Aorta (tissue), 5 donors: ENCODE data around the gene UBE2H. TPM values are rescaled to one million over a fixed set of nuclear protein-coding genes. Genes with fewer than 3 reads are reported as not detected.

Experiments used
- ATAC-seq: fragments of 200-7000 bp; cut with Tn5 transposase; one replicate; pipeline ENCODE4 v1.9.1; 2022; ENCODE audit warnings: moderate library complexity; ENCODE audit not compliant: low FRiP score
- DNase-seq, 2 donors: peaks; one replicate each; pipeline ENCODE4 v3.0.0-alpha.2; 2020
- H3K27ac ChIP-seq, 2 donors: one replicate each; pipeline ENCODE4 v1.5.1; 2013; ENCODE audit warnings: low read length in 2 of 2, mild to moderate bottlenecking in 2 of 2, moderate library complexity in 2 of 2, control low read depth in 1 of 2, inconsistent platforms in 1 of 2, low read depth in 1 of 2
- H3K27me3 ChIP-seq, 2 donors: one replicate each; pipeline ENCODE4 v1.6.1; 2013; ENCODE audit warnings: control low read depth in 1 of 2, low read length in 1 of 2, mild to moderate bottlenecking in 1 of 2, moderate library complexity in 1 of 2; ENCODE audit not compliant: insufficient read depth in 2 of 2, control insufficient read depth in 1 of 2
- H3K36me3 ChIP-seq, 2 donors: one replicate each; pipeline ENCODE4 v1.6.1; 2013; ENCODE audit warnings: control low read depth in 1 of 2, low read length in 1 of 2, mild to moderate bottlenecking in 1 of 2; ENCODE audit not compliant: insufficient read depth in 2 of 2, control insufficient read depth in 1 of 2
- H3K4me1 ChIP-seq, 2 donors: one replicate each; pipeline ENCODE4 v1.6.1; 2013; ENCODE audit warnings: low read length in 2 of 2, control low read depth in 1 of 2, mild to moderate bottlenecking in 1 of 2, moderate library complexity in 1 of 2; ENCODE audit not compliant: insufficient read depth in 2 of 2, control insufficient read depth in 1 of 2
- H3K4me3 ChIP-seq, 2 donors: one replicate each; pipeline ENCODE4 v1.5.1; 2013; ENCODE audit warnings: low read length in 2 of 2, control low read depth in 1 of 2, mild to moderate bottlenecking in 1 of 2
- H3K9me3 ChIP-seq: one replicate; pipeline ENCODE4 v1.6.1; 2013; ENCODE audit warnings: mild to moderate bottlenecking, low read length; ENCODE audit not compliant: control insufficient read depth
- WGBS, 2 donors: extraction: QIAGEN DNeasy Blood & Tissue Kit; methylation state at CpG; one replicate each; pipeline ENCODE4 v1.1.7; 2013; 5-methylcytosine and 5-hydroxymethylcytosine counted together
- intact Hi-C, 2 donors: fragments of 100-400 bp; cut with DNase I; formaldehyde crosslinking; loops; one replicate each; pipeline versions ENCODE4 v1.14.2 to v1.15.0; 2022
- polyA plus RNA-seq, 2 donors: library from polyadenylated mRNA; stranded (reverse); fragments of 200-250 nt; gene quantifications; one replicate each; pipeline ENCODE4 v1.2.3, GENCODE V29; 2013
- total RNA-seq, 2 donors: library from RNA; stranded (reverse); fragmentation: NEBNext Ultra II Directional; extraction: Animal tissue kit (Norgen Biotek cat#: 25700); gene quantifications; one replicate each; pipeline ENCODE4 v1.2.1, GENCODE V29; 2021
- donor health status: healthy with polysubstance abuse.
- donor health status: Bipolar disorder and iron deficiency.
- donor health status: DM: no; HTN: no; CAD: no.
- donor health status: DM: no; HTN: no; CAD: no.
- donor health status: DM: yes; HTN: yes; CAD: no.

The UBE2H gene
- total and polyA plus RNA-seq, 4 donors, result 52.3 to 173 (median 99.6) TPM

DNA sequence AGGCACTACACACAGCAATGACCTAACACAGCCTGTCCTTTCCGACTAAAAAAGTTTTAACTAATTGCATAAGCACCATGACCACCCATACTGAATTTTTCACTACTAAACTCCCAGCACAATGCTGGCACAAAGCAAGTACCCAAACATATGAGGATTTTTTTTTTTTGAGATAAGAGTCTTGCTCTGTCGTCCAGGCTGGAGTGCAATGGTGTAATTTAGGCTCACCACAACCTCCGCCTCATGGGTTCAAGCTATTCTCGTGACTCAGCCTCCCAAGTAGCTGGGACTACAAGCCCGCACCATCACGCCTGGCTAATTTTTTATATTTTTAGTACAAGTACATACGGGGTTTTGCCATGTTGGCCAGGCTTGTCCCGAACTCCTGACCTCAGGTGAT, 5.1 kb downstream of the UBE2H start:
- no peak overlapping the region for H3K27ac ChIP-seq
- intact Hi-C loops, result loop anchor here (1.0 to 5.0 kb wide), 3 partner anchors 65 to 82 kb away; no protein-coding TSS in a partner anchor

DNA sequence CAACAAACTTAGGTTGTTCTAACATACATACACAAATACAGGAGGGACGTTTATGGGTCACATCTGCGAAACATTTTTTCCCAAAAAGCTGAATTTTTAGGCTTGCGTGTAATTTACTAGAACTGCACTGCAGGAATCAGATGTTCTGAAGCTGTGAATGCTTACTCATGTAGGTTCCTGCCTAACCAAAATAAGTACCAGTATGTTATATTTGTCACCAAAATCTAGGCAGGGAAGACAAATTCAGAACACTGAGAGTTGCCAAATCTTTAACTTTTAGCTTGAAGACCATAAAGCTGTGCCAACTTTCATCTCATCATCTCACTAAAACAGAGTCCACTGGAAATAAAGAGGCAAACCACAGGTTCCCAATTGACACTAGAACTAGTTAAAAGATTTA, 5.7 kb downstream of the UBE2H start:
- H3K4me3 ChIP-seq, result no peak overlapping the region

More for the DNA sequence above, 5.1 kb downstream of the UBE2H start:
- Histone ChIP-seq H3K9me3 (no peaks in the 10 kb centered on the region), H3K36me3 (peaks cover 0 to 2% of the 10 kb centered on the region in 2 donors), H3K27me3 (no peaks in the 10 kb centered on the region), H3K4me1 (peaks cover 0 to 4% of the 10 kb centered on the region in 2 donors), H3K4me3 (no peak overlapping the region)
- DNase-seq, result no peak
- ATAC-seq, result no peak
- WGBS, 2 donors, result 5 to 9% methylated on average over 8 of the region's 8 CpGs

DNA sequence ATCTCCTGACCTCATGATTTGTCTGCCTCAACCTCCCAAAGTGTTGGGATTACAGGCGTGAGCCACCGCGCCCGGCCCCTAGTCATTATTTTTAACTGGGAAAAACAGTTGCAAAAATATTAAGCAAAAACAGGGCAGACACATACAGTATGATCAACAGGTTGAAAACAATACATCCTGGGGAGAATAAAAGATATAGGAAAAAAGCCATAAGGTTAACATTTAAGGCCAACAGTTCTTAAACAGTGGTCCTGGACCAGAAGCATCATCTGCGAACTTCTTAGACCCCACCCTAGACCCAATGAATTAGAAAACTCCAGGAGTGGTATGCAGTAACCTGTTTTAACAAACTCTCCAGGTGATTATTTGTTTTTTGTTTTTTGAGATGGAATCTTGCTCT, 6.5 kb downstream of the UBE2H start:
- H3K4me3 ChIP-seq, result no peak overlapping the region
- intact Hi-C loops, result loop anchor here (5.0 kb wide), 2 partner anchors 64 to 79 kb away; no protein-coding TSS in a partner anchor
- H3K27ac ChIP-seq, result peak overlapping the region in 1 of 2 donors; percentile 14
- no peak for DNase-seq
- peaks cover 0 to 2% of the 10 kb centered on the region in 2 donors for H3K36me3 ChIP-seq
- ATAC-seq, result no peak
- WGBS, 2 donors, result 96% methylated on average over 5 of the region's 5 CpGs
- H3K4me1 ChIP-seq, result peaks cover 0 to 4% of the 10 kb centered on the region in 2 donors
- H3K9me3 ChIP-seq, result no peaks in the 10 kb centered on the region
- no peaks in the 10 kb centered on the region for H3K27me3 ChIP-seq

More for the DNA sequence above, 5.7 kb downstream of the UBE2H start:
- intact Hi-C loops, result loop anchor here (1.0 to 5.0 kb wide), 3 partner anchors 65 to 82 kb away; no protein-coding TSS in a partner anchor
- DNase-seq, result no peak
- peaks cover 0 to 2% of the 10 kb centered on the region in 2 donors for H3K36me3 ChIP-seq
- ATAC-seq, result no peak
- H3K27me3 ChIP-seq, result no peaks in the 10 kb centered on the region
- peaks cover 0 to 4% of the 10 kb centered on the region in 2 donors for H3K4me1 ChIP-seq
- WGBS, 2 donors, result 34 to 37% methylated on average over 3 of the region's 3 CpGs
- peak overlapping the region in 1 of 2 donors; percentile 57 for H3K27ac ChIP-seq
- no peaks in the 10 kb centered on the region for H3K9me3 ChIP-seq

DNA sequence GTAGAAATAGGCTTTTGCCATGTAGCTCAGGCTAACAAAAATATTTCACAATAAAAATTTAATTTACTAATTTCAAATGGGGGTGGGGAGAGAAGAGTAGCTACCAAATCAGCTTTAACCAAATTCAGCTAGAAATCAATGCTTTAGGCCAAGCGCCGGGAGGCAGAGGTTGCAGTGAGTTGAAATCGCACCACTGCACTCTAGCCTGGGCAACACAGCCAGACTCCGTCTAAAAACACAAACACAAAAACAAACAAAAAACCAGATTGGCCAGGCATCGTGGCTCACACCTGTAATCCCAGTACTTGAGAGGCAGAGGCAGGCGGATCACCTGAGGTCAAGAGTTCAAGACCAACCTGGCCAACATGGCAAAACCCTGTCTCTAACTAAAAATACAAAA, 9.4 kb downstream of the UBE2H start:
- H3K36me3 ChIP-seq, result peaks cover 0 to 4% of the 10 kb centered on the region in 2 donors
- no peaks in the 10 kb centered on the region for H3K27me3 ChIP-seq
- 85 to 86% methylated on average over 6 of the region's 6 CpGs for WGBS, 2 donors
- ATAC-seq (no peak), DNase-seq (no peak)
- no peaks in the 10 kb centered on the region for H3K9me3 ChIP-seq
- H3K4me3 ChIP-seq, result no peak overlapping the region
- no peak overlapping the region for H3K27ac ChIP-seq
- H3K4me1 ChIP-seq, result peaks cover 2 to 6% of the 10 kb centered on the region in 2 donors
- intact Hi-C loops, result no loop called here

DNA sequence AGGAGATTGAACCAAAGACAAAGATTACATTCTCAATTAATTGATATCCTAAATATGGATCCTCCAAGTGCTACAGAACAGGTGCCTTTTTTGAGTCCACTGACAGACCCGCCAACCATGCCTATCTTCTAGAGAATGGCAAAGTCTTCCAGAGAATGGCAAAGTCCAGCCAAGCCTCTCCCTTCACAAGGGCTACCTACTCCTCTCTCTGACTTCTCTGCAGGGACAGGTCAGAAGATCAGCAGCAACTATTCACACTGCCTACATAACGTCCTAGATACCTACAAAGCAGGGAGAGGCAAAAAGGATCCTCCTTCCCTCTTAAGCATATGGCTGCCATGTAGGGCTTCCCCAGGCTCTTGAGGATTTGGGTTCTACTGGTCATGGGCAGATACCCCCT, 12.4 kb downstream of the UBE2H start:
- intact Hi-C loops, result no loop called here
- Histone ChIP-seq H3K36me3 (peaks cover 0 to 4% of the 10 kb centered on the region in 2 donors), H3K4me1 (peaks cover 2% of the 10 kb centered on the region in 2 donors), H3K27ac (no peak overlapping the region), H3K27me3 (no peaks in the 10 kb centered on the region), H3K4me3 (no peak overlapping the region), H3K9me3 (no peaks in the 10 kb centered on the region)
- ATAC-seq (no peak), DNase-seq (no peak)
- 64 to 71% methylated on average over 2 of the region's 2 CpGs for WGBS, 2 donors

DNA sequence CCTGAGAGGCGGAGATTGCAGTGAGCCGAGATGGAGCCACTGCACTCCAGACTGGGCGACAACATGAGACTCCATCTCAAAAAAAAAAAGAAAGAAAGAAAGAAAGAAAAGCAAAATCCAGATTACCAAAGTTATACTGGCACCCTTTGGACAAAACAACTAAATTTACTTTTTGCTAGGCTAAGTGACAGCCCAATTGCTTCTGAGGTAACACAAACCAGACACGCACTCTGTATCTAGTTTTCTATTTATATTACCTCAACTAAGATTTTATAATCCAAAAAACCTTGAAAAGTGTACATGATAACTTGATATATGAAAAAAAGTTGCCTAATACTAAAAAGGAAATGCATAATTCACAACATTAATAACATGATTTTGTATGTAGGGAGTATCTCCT, 12.9 kb downstream of the UBE2H start:
- H3K9me3 ChIP-seq, result no peaks in the 10 kb centered on the region

DNA sequence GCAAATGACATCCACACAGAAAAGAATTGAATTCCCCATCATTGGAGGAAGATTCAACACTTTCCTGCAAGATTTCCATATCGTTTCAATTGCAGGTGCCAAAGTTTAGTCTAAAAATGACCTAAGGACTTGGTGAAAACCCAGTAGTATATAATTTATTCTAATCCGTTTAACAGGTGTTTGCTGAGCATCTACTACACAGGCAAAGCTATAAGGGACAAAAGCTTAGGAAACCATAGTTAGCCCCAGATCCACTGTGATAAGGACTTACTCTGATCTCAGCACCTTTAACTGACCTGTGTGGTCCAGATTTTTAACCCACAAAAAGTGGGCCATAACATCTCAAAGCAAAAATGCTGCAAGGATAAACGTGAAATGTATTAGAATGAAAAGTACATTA, 19.1 kb downstream of the UBE2H start:
- Histone ChIP-seq H3K4me3 (no peak overlapping the region), H3K27ac (no peak overlapping the region), H3K27me3 (no peaks in the 10 kb centered on the region), H3K36me3 (no peaks in the 10 kb centered on the region), H3K9me3 (no peaks in the 10 kb centered on the region), H3K4me1 (no peaks in the 10 kb centered on the region)
- no peak for ATAC-seq
- intact Hi-C loops, result no loop called here
- no peak for DNase-seq
- WGBS, 2 donors, result 54 to 60% methylated on average over 3 of the region's 3 CpGs

More for the DNA sequence above, 12.9 kb downstream of the UBE2H start:
- H3K27ac ChIP-seq, result no peak overlapping the region
- WGBS, 2 donors, result 44 to 53% methylated on average over 4 of the region's 4 CpGs
- no peak for DNase-seq
- intact Hi-C loops, result no loop called here
- peaks cover 2% of the 10 kb centered on the region in 2 donors for H3K4me1 ChIP-seq
- H3K36me3 ChIP-seq, result peaks cover 0 to 4% of the 10 kb centered on the region in 2 donors
- no peaks in the 10 kb centered on the region for H3K27me3 ChIP-seq
- ATAC-seq, result no peak
- H3K4me3 ChIP-seq, result no peak overlapping the region

DNA sequence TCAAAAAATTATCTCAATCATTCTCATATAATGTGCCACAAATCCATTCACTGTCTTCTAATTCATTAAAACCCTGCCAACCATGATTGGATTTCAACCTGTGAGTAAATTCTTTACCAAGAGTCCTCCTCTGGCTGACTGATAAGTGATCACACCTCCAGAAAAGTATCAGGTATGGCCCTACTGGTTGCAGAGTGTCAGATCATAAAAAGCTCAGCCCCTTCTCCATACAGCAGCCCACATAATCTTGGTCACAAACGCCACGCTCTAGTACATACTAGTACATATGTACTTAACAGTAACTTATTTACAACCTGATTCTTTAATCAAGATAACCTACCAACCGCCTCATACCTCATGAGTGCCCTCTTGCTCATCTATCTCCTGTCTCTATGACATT, 26.1 kb downstream of the UBE2H start:
- no peak overlapping the region for H3K27ac ChIP-seq
- no peak overlapping the region for H3K4me3 ChIP-seq
- 88 to 94% methylated on average over 3 of the region's 3 CpGs for WGBS, 2 donors
- DNase-seq (no peak), ATAC-seq (no peak)
- H3K4me1 ChIP-seq, result peaks cover 4 to 11% of the 10 kb centered on the region in 2 donors
- no peaks in the 10 kb centered on the region for H3K36me3 ChIP-seq
- no peaks in the 10 kb centered on the region for H3K27me3 ChIP-seq
- H3K9me3 ChIP-seq, result no peaks in the 10 kb centered on the region
- intact Hi-C loops, result no loop called here

DNA sequence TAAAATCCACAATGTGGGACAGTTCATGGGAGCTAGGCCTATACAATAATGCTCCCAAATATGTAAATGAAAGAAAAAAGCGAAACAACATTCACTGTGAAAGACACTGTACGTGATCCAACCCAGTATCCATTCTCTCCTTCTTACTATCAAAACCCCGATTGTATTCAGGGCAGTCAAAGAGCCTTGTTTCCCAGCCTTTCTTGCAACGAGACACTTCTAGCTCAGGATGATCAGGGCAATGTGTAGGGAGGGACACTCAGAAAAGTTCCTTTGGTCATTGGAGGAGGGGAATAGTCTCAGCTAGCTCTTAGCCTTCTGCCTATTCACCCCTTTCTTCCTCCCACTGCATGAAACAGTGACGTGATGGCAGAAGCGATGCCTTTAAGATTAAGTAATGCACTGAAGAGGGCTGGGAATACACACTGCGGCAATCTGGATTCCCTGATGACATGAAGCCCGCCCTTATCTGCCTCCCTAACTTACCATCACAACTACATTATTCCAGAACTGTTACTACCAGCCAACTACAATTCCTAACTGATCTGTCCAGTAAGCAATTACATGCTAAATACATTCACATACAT, 27.3 kb downstream of the UBE2H start:
- ATAC-seq (peak; percentile 77), DNase-seq (no peak)
- no peaks in the 10 kb centered on the region for H3K36me3 ChIP-seq
- no peak overlapping the region for H3K4me3 ChIP-seq
- intact Hi-C loops, result no loop called here
- peak overlapping the region in 1 of 2 donors; percentile 71 for H3K27ac ChIP-seq
- H3K9me3 ChIP-seq, result no peaks in the 10 kb centered on the region
- peaks cover 4 to 11% of the 10 kb centered on the region in 2 donors for H3K4me1 ChIP-seq
- 27 to 29% methylated on average over 8 of the region's 8 CpGs for WGBS, 2 donors
- no peaks in the 10 kb centered on the region for H3K27me3 ChIP-seq
